PC-9 (cell line): ENCODE results near the gene THG1L.

ENCODE experiments used
- EZH2 ChIP-seq: fragments of 200-600 bp; sonication (generic); IDR thresholded peaks from 2 replicates; pipeline ENCODE4 v1.8.0; 2017; ENCODE audit warnings: antibody characterized with exemption, low read depth
- TF ChIP-seq, protein P1 (sequence below): fragments of 200-600 bp; sonication (generic); conservative IDR thresholded peaks from 2 replicates; pipeline ENCODE4 v1.6.1; 2017; ENCODE audit warnings: mixed run types, antibody characterized with exemption, mild to moderate bottlenecking, moderate library complexity

DNA sequence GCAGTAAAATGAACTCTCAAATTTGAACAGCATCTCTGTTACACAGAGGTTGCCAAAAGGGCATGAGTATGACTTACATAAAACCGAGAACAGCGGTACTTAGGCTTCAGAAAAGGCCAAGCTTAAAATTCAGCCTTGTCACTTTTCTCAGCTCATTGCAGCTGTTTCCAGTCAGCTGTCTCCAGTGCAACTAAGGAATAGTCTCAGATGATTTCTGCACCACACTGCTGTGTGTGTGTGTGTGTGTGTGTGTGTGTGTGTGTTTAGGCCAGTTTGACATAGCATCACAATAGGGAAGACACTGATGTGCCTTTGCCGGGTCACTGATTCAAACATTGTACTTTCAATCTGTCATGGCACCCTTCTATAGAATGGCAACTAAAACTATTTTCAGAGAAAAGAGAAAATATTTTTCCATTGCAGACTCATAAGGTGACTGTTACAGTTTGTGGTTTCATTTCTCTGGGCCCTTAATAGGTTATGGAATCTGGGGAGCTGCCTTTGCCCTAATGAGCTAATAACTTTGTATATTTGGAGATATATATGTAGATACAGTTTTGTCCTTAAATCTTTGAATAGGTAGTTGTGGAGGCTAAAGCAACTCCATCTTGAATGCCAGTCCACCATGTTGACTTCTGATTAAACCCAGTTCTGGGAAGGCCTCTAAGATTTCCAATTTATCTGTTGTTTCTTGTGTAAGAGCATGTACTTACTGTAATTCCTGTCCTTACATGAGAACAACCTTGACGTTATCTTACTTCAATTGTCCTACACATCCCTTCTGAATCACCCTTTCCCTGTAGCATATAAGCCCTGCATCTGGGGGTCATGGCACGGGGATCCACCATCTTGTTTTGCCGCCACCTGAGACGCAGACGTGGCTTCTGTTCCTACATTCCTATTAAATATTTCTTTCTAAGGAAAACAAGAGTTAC, 16.8 kb downstream of the THG1L start:
- TF ChIP-seq, protein P1, sequence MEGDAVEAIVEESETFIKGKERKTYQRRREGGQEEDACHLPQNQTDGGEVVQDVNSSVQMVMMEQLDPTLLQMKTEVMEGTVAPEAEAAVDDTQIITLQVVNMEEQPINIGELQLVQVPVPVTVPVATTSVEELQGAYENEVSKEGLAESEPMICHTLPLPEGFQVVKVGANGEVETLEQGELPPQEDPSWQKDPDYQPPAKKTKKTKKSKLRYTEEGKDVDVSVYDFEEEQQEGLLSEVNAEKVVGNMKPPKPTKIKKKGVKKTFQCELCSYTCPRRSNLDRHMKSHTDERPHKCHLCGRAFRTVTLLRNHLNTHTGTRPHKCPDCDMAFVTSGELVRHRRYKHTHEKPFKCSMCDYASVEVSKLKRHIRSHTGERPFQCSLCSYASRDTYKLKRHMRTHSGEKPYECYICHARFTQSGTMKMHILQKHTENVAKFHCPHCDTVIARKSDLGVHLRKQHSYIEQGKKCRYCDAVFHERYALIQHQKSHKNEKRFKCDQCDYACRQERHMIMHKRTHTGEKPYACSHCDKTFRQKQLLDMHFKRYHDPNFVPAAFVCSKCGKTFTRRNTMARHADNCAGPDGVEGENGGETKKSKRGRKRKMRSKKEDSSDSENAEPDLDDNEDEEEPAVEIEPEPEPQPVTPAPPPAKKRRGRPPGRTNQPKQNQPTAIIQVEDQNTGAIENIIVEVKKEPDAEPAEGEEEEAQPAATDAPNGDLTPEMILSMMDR, result no peak
- no peak for TF ChIP-seq EZH2
